OCI-LY3 (cell line): ENCODE measurements around the gene THEM5.

Source experiments
- H2AFZ ChIP-seq: fragments of 200-600, 300-600 bp; shearing (Covaris generic); 2 replicates; pipeline ENCODE4 v1.6.0; 2014; ENCODE audit warnings: antibody characterized with exemption, low read depth, low read length
- H3K27ac ChIP-seq: fragments of 200-600, 300-600 bp; sonication (generic); 2 replicates; pipeline ENCODE4 v1.5.1; 2014; ENCODE audit warnings: mild to moderate bottlenecking, low read length, moderate library complexity, mixed read lengths
- H3K27me3 ChIP-seq: fragments of 200-600, 300-600 bp; sonication (generic); 2 replicates; pipeline ENCODE4 v1.6.1; 2014; ENCODE audit warnings: low read depth, low read length, mixed read lengths
- H3K36me3 ChIP-seq: fragments of 200-600, 300-600 bp; sonication (generic); replicated peaks from 2 replicates; pipeline ENCODE3; 2014; ENCODE audit warnings: low read depth, low read length, mixed read lengths
- H3K4me1 ChIP-seq: fragments of 300-600, 200-600 bp; sonication (generic); 2 replicates; pipeline ENCODE4 v1.6.1; 2014; ENCODE audit warnings: low read length, mixed read lengths
- H3K4me2 ChIP-seq: fragments of 200-600, 300-600 bp; sonication (generic); 2 replicates; pipeline ENCODE4 v1.6.1; 2014; ENCODE audit warnings: low read length, mixed read lengths
- H3K4me3 ChIP-seq: fragments of 300-600, 200-600 bp; sonication (generic); 2 replicates; pipeline ENCODE4 v1.5.1; 2014; ENCODE audit warnings: antibody characterized with exemption, mild to moderate bottlenecking, low read length, moderate library complexity
- H3K79me2 ChIP-seq: fragments of 300-600, 200-600 bp; shearing (Covaris generic); 2 replicates; pipeline ENCODE4 v1.6.1; 2014; ENCODE audit warnings: mild to moderate bottlenecking, low read length, mixed read lengths
- H3K9ac ChIP-seq: fragments of 300-600, 200-600 bp; shearing (Covaris generic); 2 replicates; pipeline ENCODE4 v1.6.0; 2014; ENCODE audit warnings: mild to moderate bottlenecking, low read length, moderate library complexity
- H3K9me3 ChIP-seq: fragments of 200-600, 300-600 bp; shearing (Covaris generic); 2 replicates; pipeline ENCODE4 v1.6.1; 2014; ENCODE audit warnings: low read length, mixed read lengths; ENCODE audit not compliant: insufficient read depth
- H4K20me1 ChIP-seq: fragments of 200-600, 300-600 bp; sonication (generic); 2 replicates; pipeline ENCODE4 v1.6.1; 2016; ENCODE audit warnings: low read length, mixed read lengths; ENCODE audit not compliant: insufficient read depth
- CTCF ChIP-seq: fragments of 200-600, 300-600 bp; sonication (generic); IDR thresholded peaks from 2 replicates; pipeline ENCODE4 v1.5.1; 2014; ENCODE audit warnings: antibody characterized with exemption, low read length, low read depth
- EZH2phosphoT487 ChIP-seq: fragments of 200-600 bp; shearing (Covaris generic); IDR thresholded peaks from 2 replicates; pipeline ENCODE4 v1.6.1; 2018; ENCODE audit warnings: antibody characterized with exemption, mixed run types, low read depth

Gene THEM5

GRCh38 chr1:151815716-151816327, 37.7 kb downstream of the THEM5 start:
- H2AFZ ChIP-seq = no peak overlapping the region
- TF ChIP-seq CTCF (no peak), EZH2phosphoT487 (no peak)
- H4K20me1 ChIP-seq = no peaks in the 10 kb centered on the region
- no peaks in the 10 kb centered on the region for H3K36me3 ChIP-seq
- no peak overlapping the region for H3K27ac ChIP-seq
- no peak overlapping the region for H3K4me2 ChIP-seq
- H3K79me2 ChIP-seq = no peaks in the 10 kb centered on the region
- no peak overlapping the region for H3K4me3 ChIP-seq
- no peaks in the 10 kb centered on the region for H3K9me3 ChIP-seq
- no peaks in the 10 kb centered on the region for H3K27me3 ChIP-seq
- peaks cover 24% of the 10 kb centered on the region for H3K4me1 ChIP-seq
- H3K9ac ChIP-seq = no peak overlapping the region

DNA sequence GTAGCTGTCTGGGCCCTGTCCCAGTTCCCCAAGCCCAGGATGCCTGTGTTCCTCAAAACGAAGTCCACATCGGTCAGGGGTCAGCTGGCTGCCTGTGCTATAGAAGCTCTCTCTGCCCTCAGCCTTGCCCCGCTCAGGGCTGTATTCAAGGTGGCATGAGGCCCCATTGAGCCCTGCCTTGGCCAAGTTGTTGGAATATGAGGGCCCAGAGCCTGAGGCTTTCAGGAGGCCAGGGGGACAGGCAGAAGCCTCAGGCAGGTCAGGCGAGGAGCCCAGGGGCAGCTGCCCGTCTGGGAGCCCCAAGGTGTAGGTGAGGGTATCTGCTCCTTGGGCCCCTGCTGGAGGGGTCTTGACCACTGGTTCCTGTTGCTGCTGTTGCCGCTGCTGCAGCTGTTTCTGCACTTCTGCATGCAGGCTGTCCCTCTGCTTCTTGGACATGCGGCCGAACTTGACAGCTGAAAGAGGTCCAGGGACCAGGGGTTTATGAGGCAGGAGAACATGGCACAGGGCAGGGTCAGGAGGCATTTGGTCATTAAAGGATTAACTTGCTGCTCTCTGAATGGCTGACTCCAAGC, 38.5 kb downstream of the THEM5 start:
- H3K27me3 ChIP-seq = no peaks in the 10 kb centered on the region
- TF ChIP-seq CTCF (no peak), EZH2phosphoT487 (no peak)
- no peak overlapping the region for H3K4me2 ChIP-seq

DNA sequence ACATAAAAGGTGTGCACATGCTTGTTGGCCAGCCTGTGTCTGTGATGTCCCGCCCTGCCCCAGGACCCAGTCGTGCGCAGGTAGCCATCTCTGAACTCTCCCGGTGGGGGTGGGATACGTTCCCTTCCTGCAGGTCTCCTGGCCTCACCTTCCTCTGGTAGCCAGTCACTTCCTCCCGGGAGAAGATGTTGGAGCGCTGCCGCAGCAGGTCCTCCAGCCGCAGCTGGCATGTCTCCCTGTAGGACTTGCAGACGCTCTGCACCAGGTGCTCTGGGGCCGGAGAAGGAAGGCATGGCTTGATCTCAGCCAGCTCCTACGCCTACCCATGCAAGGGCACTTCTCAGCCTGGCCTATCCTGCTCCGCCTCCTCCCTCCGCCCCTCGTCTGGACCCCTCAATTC, 39.1 kb downstream of the THEM5 start:
- no peak overlapping the region for H3K27ac ChIP-seq
- no peaks in the 10 kb centered on the region for H3K9me3 ChIP-seq
- H3K27me3 ChIP-seq = no peaks in the 10 kb centered on the region
- no peak overlapping the region for H3K9ac ChIP-seq
- no peak overlapping the region for H2AFZ ChIP-seq
- no peak for TF ChIP-seq CTCF
- TF ChIP-seq EZH2phosphoT487 = no peak
- H3K4me1 ChIP-seq = peaks cover 12% of the 10 kb centered on the region
- H4K20me1 ChIP-seq = no peaks in the 10 kb centered on the region
- no peak overlapping the region for H3K4me3 ChIP-seq
- H3K4me2 ChIP-seq = no peak overlapping the region
- H3K79me2 ChIP-seq = no peaks in the 10 kb centered on the region
- H3K36me3 ChIP-seq = no peaks in the 10 kb centered on the region

More for the DNA sequence above, 38.5 kb downstream of the THEM5 start:
- Histone ChIP-seq H3K36me3 (no peaks in the 10 kb centered on the region), H2AFZ (no peak overlapping the region), H3K27ac (no peak overlapping the region), H3K79me2 (no peaks in the 10 kb centered on the region), H4K20me1 (no peaks in the 10 kb centered on the region), H3K4me3 (no peak overlapping the region), H3K9ac (no peak overlapping the region), H3K9me3 (no peaks in the 10 kb centered on the region), H3K4me1 (peaks cover 16% of the 10 kb centered on the region)

DNA sequence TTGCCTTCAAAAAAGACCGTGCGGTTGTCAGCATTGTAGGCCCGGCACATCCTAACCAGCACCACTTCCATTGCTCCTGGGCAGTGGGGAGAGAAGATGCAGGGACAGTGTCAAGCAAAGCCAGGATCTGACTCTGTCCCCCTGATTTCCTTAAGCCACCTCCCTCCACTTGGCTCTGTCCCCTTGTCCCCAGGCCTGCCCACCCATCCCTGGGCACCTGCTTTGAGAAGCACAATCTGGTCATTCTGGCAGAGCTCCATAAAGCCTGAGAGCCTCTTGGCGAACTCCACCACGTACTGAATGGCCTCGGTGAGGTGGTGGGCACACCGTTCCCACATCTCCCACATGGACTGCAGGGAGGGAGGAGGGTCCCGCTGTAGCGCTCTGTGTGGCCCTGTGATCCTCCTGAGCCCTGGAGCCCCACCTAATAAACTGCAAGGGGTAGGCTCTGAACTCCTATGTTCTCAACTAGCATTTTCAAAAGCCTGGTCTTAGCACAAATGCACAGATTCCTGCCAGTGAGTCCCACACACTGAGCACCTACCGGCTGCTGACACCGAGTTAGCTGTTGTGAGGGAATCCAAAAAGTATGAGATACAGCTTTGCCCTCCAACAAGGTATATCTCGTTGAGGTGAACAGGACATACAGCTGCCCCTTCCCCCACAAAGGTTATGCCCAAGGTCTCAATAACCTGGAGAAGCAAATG, 40.1 kb downstream of the THEM5 start:
- peaks cover 12% of the 10 kb centered on the region for H3K4me1 ChIP-seq
- no peak overlapping the region for H3K4me2 ChIP-seq
- no peak overlapping the region for H3K27ac ChIP-seq

More for the DNA sequence above, 40.1 kb downstream of the THEM5 start:
- Histone ChIP-seq H3K36me3 (no peaks in the 10 kb centered on the region), H2AFZ (no peak overlapping the region), H3K4me3 (no peak overlapping the region), H3K9me3 (no peaks in the 10 kb centered on the region), H3K27me3 (no peaks in the 10 kb centered on the region), H3K79me2 (no peaks in the 10 kb centered on the region), H4K20me1 (no peaks in the 10 kb centered on the region), H3K9ac (no peak overlapping the region)
- TF ChIP-seq EZH2phosphoT487 (no peak), CTCF (no peak)
